ENCODE results near the gene ZKSCAN8. TPM values are rescaled to one million over a fixed set of nuclear protein-coding genes. Genes with fewer than 3 reads are reported as not detected.
A peak's percentile ranks its signal among the peaks of the same experiment; 100 is the strongest.
"Not testable (repeated sequence)": the region's sequence is repeated elsewhere in the genome, so short reads cannot be mapped to it uniquely, and the experiment has no call there.

Gene ZKSCAN8
- total and polyA plus RNA-seq, 8 donors, result 2.4 to 12.0 (median 7.7) TPM

GRCh38 chr6:28121876-28122275 is 19.8 kb upstream of the ZKSCAN8 start:
- no peak overlapping the region for H3K4me3 ChIP-seq
- peaks cover 0 to 9% (median 0%) of the 10 kb centered on the region in 3 donors for H3K4me1 ChIP-seq
- ATAC-seq (no peak), FAIRE-seq (no peak), DNase-seq (no peak)
- no peak overlapping the region for H3K27ac ChIP-seq
- no peak for TF ChIP-seq CTCF (IDR thresholded peaks at IDR 0.05)
- no peaks in the 10 kb centered on the region for H3K9me3 ChIP-seq
- intact Hi-C loops (cut with DNase I), result no loop called here
- no peaks in the 10 kb centered on the region for H3K36me3 ChIP-seq
- H3K27me3 ChIP-seq, result no peaks in the 10 kb centered on the region
- 78 to 89% methylated on average over 2 of the region's 2 CpGs for WGBS, 2 donors

- H3K9me3 ChIP-seq; FAIRE-seq; DNase-seq; H3K4me3 ChIP-seq; H3K36me3 ChIP-seq; intact Hi-C loops (cut with DNase I); H3K4me1 ChIP-seq; ATAC-seq; H3K27ac ChIP-seq; H3K27me3 ChIP-seq: not testable (repeated sequence)
- 85 to 89% methylated on average over 5 of the region's 5 CpGs for WGBS, 2 donors
These were observed 19.4 kb upstream of the ZKSCAN8 start for GRCh38 chr6:28122283-28122682.

GRCh38 chr6:28124350-28124970 is 17.2 kb upstream of the ZKSCAN8 start, which contains the start of gene ZSCAN16:
Gene ZSCAN16 (plus strand): TSS chr6:28124609. CDS start chr6:28125444, 835 bp downstream.
- Histone ChIP-seq H3K4me1 (peaks cover 0 to 9% (median 0%) of the 10 kb centered on the region in 3 donors), H3K27me3 (no peaks in the 10 kb centered on the region), H3K36me3 (peaks cover 0 to 5% (median 0%) of the 10 kb centered on the region in 3 donors), H3K27ac (peak within 1 kb of the TSS in 1 of 4 donors; percentile 39), H3K4me3 (peak within 1 kb of the TSS; percentile 42 to 84 (median 67)), H3K9me3 (no peaks in the 10 kb centered on the region)
- peak; percentile 74 to 93 (median 84) for DNase-seq
- intact Hi-C loops (cut with DNase I), result no loop called here
- ATAC-seq, result peak; percentile 100
- FAIRE-seq, result peak; percentile 26
- no peak for TF ChIP-seq CTCF (IDR thresholded peaks at IDR 0.05)
- WGBS, 2 donors, result 0% methylated on average over 23 to 28 of the region's 28 CpGs

- H3K4me1 ChIP-seq, result peaks cover 0 to 9% (median 0%) of the 10 kb centered on the region in 3 donors
- 2 to 5% methylated on average over 6 of the region's 6 CpGs for WGBS, 2 donors
These were observed 16.7 kb upstream of the ZKSCAN8 start for GRCh38 chr6:28124971-28125353.

GRCh38 chr6:28125401-28125800 is 16.3 kb upstream of the ZKSCAN8 start:
- Histone ChIP-seq H3K27me3 (no peaks in the 10 kb centered on the region), H3K36me3 (peaks cover 0 to 5% (median 0%) of the 10 kb centered on the region in 3 donors), H3K4me3 (no peak overlapping the region), H3K27ac (no peak overlapping the region), H3K4me1 (peaks cover 0 to 9% (median 0%) of the 10 kb centered on the region in 3 donors), H3K9me3 (no peaks in the 10 kb centered on the region)
- DNase-seq, result no peak
- no peak for FAIRE-seq
- intact Hi-C loops (cut with DNase I), result no loop called here
- 72 to 78% methylated on average over 4 of the region's 4 CpGs for WGBS, 2 donors
- TF ChIP-seq CTCF (IDR thresholded peaks at IDR 0.05), result no peak
- no peak for ATAC-seq

More at GRCh38 chr6:28124971-28125353, 16.7 kb upstream of the ZKSCAN8 start:
- no peak for TF ChIP-seq CTCF (IDR thresholded peaks at IDR 0.05)
- intact Hi-C loops (cut with DNase I), result no loop called here
- Histone ChIP-seq H3K36me3 (peaks cover 0 to 5% (median 0%) of the 10 kb centered on the region in 3 donors), H3K27me3 (no peaks in the 10 kb centered on the region), H3K4me3 (peak overlapping the region; percentile 42 to 84 (median 67)), H3K27ac (no peak overlapping the region), H3K9me3 (no peaks in the 10 kb centered on the region)
- DNase-seq, result no peak
- FAIRE-seq, result no peak
- peak in 2 of 4 donors; percentile 10 to 39 for ATAC-seq

Data from pancreas (tissue), 10 donors.